WI38 (cell line): ENCODE results near the gene GAREM1.

Source experiments
- H3K4me3 ChIP-seq: 2 replicates; pipeline ENCODE4 v1.5.1; 2011; ENCODE audit warnings: low read depth, mild to moderate bottlenecking, control low read depth, low read length
- CTCF ChIP-seq: IDR thresholded peaks from 2 replicates; pipeline ENCODE4 v1.5.1; 2012; ENCODE audit warnings: low read depth, mild to moderate bottlenecking, control low read depth, low read length

The GAREM1 gene

GRCh38 chr18:32459361-32460101 is 11.2 kb downstream of the GAREM1 start:
- no peak for TF ChIP-seq CTCF
- no peak overlapping the region for H3K4me3 ChIP-seq

DNA sequence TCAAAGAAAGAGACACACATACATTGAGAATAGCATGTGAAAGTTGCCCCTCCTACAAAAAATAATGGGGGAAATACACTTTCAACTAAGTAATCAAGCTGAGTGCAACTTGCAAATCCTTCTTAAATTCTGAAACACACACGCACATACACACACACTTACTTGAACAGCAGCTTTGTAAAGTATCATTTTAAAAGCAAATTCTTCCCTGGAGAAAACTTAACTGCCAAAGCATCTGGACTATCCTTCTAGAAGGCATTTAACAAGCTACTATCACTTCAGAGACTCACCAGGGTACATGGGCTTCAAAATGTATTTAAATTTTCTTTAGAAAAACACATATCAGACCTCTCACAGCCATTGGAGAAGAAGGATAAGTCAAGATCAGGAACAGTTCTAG is 15.3 kb downstream of the GAREM1 start:
- no peak for TF ChIP-seq CTCF

DNA sequence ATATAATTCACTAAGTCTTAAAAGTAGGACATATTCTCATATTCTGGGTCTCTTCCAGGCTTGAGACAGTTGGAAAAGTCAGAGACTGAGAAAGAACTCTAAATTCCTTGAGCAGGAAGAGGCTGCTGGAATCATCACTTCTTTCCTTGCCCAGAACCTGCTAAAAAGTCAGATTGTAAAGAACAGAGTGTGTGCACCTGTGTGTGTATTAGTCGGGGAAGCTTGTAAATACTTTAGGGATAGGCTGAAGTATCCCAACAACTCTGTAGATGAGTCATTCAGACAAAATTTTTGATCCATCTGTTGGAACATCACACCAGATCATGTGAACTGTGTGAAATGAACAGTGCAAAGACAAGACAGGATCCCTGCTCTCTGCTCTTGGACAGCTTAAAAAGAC is 16.1 kb downstream of the GAREM1 start:
- H3K4me3 ChIP-seq, result no peak overlapping the region
- TF ChIP-seq CTCF, result no peak

More for the DNA sequence above, 15.3 kb downstream of the GAREM1 start:
- no peak overlapping the region for H3K4me3 ChIP-seq

DNA sequence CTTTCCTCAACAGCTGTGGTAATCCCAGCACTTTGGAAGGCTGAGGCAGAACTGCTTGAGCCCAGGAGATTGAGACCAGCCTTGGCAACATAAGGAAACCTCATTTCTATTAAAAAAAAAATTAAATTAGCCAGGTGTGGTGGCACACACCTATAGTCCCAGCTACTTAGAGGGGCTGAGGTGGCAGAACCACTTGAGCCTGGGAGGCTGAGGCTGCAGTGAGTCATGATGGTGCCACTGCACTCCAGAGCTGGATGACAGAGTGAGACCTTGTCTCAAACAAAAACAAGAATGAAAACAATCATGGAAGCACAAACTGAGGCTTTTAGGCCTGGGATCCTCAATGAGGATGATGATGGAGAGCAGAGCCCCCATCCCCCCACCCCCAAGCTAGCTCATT is 19.8 kb downstream of the GAREM1 start:
- TF ChIP-seq CTCF, result no peak
- H3K4me3 ChIP-seq, result no peak overlapping the region

- no peak for TF ChIP-seq CTCF
- H3K4me3 ChIP-seq, result no peak overlapping the region
Observed at GRCh38 chr18:32450026-32450691, 20.5 kb downstream of the GAREM1 start.

DNA sequence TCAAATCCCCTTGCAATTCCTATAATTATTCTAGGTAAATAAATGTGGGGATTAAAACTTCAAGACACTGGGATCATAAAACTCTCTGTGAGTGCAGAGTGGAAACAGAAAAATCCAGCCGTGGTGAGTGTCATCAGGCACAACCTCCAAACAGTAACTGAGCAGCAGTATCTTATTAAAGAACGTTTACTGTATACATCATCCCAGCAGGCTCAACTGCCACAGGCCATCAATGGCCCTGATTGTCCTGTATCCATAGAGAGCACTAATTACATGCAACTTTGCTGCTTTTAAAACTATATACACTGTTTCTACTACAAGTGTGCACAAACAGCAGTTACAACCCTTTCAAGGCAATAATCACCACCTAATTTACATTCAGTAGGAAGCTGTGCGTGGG is 23.9 kb downstream of the GAREM1 start:
- no peak for TF ChIP-seq CTCF
- H3K4me3 ChIP-seq, result no peak overlapping the region

- H3K4me3 ChIP-seq, result no peak overlapping the region
- TF ChIP-seq CTCF, result no peak
Observed at GRCh38 chr18:32445846-32446245, 24.8 kb downstream of the GAREM1 start.
